NCI-H526 treated with DMSO at 0.1 percent for 48 hours (cell line): Measurements from ENCODE around the gene USP31.
"Not testable (repeated sequence)": the region's sequence is repeated elsewhere in the genome, so short reads cannot be mapped to it uniquely, and the experiment has no call there.

Experiments used
- DNase-seq: peaks from one replicate; lab custom pipeline; 2025; lab: John Stamatoyannopoulos, UW

Gene USP31

GRCh38 chr16:23131931-23132621 is 17.2 kb downstream of the USP31 start:
- DNase-seq: no peak

DNA sequence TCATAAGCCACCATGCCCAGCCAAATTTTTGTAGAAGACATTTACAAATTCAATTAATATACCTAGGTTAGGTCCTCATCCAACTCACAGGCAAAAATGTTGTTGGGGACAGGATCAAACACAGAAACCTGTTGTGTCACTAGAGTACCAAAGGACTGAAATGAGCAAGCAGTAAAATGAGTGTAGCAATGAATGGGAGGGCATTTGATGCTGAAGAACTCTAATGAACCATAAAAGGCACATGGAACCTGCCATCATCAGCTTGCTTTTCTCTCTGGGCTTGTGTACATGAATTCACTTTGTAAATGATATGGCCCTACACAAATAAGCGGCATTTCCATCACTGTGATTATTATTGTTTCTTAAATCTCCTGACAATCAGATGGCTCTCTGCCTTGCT is 17.8 kb downstream of the USP31 start:
- no peak for DNase-seq

DNA sequence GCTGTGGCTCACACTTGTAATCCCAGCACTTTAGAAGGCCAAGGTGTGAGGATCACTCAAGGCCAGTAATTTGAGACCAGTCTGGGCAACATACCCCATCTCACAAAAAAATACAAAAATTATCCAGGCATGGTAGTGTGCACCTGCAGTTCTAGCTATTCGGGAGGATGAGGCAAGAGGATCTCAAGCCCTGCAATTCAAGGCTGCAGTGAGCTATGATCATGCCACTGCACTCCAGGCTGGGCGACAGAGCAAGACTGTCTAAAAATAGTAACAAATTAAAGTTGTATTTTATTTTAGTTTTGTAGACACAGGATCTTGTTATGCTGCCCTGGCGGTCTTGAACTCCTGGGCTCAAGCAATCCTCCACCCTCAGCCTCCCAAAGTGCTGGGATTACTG is 18.2 kb downstream of the USP31 start:
- no peak for DNase-seq

DNA sequence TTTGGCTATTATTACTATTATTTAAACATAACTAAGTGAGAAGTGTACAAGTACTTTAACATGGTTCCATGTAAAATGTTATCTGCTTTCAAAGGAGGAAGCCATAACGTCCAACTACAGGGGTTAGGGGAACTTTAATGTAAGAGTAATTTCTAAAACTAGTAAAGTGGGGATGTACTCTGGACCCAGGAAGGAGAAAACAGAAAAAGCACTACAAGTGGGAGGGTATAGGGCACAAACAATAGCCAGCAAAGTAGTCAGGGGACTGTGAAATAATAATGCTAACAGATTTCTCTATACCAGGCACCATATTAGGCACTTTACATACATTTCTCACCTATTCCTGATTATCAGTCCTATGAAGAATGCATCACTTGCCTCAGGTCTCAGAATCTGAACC is 19.6 kb downstream of the USP31 start:
- no peak for DNase-seq

DNA sequence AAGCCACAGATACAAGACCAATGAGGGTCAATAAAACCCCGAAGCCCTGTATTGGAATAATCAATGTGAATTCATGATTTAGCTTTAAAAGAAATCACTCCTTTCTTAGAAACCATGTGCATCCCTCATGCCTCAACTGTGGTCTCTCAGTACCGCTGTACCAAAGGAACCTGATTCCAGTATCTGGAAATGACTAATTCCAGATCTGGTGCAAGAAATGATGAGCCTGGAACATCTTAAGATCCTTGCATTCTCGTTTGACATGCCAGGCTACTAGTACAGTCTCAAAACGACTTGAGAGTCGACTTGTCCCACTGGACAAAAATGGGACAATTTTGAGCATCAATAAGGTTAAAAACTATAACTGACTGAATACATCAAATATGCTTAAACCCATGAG is 21.2 kb downstream of the USP31 start:
- no peak for DNase-seq

DNA sequence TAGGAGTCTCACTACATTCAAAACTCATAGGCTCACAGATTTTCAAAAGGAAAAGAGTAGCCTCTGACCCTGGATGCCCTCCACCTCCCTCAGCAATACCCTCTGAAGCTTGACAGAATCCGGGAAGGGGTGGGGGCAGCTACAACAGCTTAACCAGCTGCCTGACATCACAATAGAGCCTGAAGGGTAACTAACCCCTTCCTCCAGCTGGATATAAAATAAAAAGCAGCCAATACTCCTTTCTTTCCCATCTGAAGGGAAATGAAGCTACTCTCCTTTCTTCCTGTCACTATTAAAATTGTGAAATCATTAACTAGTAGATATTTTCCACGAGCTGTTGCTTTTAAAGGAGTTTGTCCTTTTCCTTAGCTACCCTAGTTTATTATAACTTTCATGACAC is 24.0 kb downstream of the USP31 start:
- DNase-seq: no peak

GRCh38 chr16:23124315-23124714 is 24.9 kb downstream of the USP31 start:
- no peak for DNase-seq

GRCh38 chr16:23122144-23122543 is 27.1 kb downstream of the USP31 start:
- DNase-seq: no peak

- DNase-seq: no peak
Observed at GRCh38 chr16:23121024-23121423, 28.2 kb downstream of the USP31 start.

DNA sequence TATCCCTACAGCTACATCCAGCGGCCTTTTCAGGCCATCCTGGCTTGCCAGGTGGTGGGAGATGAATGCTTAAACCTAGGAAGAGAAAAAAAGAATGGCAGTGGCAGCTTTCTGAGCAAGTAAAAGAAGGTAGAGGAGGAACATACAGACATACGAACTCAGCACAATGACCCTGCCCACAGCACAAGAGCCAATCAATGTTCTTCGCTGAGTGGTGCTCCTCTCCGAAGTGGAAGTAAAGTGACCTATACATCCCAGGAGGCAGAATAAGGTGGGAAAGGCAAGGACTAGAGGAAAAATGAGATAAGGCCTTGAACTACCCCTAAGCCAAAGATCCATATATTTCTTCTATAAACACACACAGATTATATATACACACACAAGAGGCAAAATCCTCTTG is 28.7 kb downstream of the USP31 start:
- DNase-seq: no peak

- no peak for DNase-seq
Observed at GRCh38 chr16:23119570-23119969, 29.7 kb downstream of the USP31 start.

DNA sequence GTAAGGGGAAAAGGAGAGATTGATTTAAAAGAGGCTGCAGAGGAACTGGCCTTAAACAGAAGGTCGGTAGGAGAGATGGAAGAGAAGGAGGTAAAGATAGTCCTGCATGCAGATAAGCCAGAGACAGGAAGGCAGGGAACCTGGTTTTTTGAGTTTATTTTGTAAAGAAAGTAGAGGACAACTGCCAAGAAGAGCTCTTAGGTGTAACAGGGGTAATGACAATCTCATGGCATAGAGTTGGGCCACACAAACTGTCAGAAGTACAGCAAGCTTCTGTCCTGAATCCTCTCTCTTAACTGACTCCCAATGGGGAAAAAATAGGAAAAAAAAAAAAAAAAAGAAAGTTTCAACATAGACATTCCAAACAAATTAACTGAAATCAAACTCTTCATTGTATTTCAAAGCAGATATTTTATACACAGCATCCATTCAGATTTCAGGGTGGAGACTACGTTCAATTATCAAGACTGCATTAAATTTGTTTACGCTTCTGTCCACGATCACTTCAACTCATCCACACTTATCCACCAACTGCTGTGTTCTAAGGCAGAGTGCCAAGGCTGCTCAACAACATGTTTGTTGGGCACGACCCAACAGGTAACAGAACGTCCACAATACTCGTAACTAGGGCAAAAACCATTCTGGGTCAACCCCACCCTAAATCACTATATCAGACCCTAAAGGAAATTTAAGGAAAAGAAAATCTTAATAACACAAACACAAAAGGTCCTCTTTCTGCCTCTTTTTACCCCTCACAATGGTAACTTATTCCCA is 34.9 kb downstream of the USP31 start:
- no peak for DNase-seq

GRCh38 chr16:23113185-23113584 is 36.1 kb downstream of the USP31 start:
- DNase-seq: no peak

GRCh38 chr16:23110257-23110899 is 38.9 kb downstream of the USP31 start:
- no peak for DNase-seq

GRCh38 chr16:23107936-23108335 is 41.3 kb downstream of the USP31 start:
- no peak for DNase-seq

DNA sequence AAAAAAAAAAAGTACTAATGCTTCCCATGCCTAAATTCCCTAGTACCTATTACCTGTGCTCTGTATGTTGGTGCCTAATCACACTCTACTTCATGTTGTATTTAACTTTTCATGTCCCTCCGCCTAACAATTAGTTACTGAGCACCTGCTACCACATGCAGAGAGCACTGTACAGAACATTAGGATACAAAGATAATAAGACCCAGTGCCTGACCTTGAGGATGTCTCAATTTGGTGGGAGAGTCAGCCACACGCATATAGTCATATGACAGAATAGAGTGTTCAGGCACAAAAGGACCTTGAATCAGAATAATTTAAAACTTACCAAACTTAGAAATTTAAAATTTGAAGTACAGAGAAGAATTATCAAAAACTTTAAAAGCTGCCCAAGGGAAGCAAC is 42.1 kb downstream of the USP31 start:
- no peak for DNase-seq

GRCh38 chr16:23105309-23105708 is 43.9 kb downstream of the USP31 start:
- DNase-seq: no peak

DNA sequence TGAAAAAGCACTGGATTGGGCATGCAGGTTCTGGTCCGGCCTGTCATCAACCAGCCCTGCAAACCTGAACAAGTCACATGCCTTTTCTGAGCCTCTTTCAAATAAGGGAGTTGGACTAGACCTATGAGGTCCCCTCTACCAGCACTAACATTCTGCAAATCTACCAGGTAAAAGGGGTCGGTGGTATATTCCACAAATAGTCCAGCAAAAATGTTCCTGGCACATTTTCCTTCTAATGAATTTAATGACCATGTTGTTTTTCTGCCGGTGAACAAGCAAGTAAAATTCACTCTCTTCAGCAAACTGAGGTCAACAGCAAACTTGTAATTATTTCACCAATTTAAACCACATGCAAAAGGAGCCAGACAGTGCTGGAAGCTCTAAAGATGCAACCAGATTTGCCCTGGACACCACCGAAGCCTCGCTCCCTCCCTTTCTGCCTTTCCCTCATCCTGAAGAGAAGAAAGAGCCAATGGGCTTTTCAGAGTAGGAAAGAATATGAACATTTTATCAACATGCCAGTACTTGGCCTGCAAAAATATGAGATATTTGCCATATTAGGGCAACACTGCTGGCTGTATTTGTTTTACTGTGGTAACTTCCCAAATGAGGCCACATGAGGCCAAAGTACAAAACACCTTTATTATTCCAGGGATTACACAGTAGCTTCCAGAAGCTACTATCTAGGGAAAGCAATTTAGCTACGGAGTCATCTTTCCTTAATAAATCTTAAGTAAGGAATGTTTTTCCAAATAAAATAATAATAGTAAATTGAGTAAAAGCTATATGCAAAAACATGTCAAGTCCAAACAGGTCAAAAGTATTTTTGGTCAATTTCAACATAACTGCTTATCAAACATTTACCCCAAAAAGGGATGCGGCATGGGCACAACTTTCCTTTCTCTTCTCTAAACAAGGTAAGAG is 45.0 kb downstream of the USP31 start:
- no peak for DNase-seq

GRCh38 chr16:23103603-23104002 is 45.6 kb downstream of the USP31 start:
- DNase-seq: no peak

GRCh38 chr16:23101012-23101550 is 48.2 kb downstream of the USP31 start:
- DNase-seq: no peak

GRCh38 chr16:23096450-23096849 is 52.8 kb downstream of the USP31 start:
- not testable (repeated sequence) for DNase-seq

DNA sequence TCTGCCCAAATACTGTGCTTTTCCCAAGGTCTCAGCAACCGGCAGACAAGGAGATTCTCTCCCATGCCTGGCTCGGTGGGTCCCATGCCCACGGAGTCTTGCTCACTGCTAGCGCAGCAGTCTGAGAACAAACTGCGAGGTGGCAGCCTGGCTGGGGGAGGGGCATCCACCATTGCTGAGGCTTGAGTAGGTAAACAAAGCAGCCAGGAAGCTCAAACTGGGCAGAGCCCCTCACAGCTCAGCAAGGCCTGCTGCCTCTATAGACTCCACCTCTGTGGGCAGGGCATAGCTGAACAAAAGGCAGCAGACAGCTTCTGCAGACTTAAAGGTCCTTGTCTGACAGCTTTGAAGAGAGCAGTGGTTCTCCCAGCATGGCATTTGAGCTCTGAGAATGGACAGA is 55.1 kb downstream of the USP31 start:
- DNase-seq: not testable (repeated sequence)
